Hematopoietic multipotent progenitor cell treated with erythropoietin and hydrocortisone succinate and interleukin-3 and kit ligand, for 8 days (in vitro differentiated cells): ENCODE results near the gene RPL19.
A peak's percentile ranks its signal among the peaks of the same experiment; 100 is the strongest.

Source experiments
- DNase-seq: peaks from one replicate; pipeline ENCODE4 v3.0.0-alpha.2; 2015

Gene RPL19

DNA sequence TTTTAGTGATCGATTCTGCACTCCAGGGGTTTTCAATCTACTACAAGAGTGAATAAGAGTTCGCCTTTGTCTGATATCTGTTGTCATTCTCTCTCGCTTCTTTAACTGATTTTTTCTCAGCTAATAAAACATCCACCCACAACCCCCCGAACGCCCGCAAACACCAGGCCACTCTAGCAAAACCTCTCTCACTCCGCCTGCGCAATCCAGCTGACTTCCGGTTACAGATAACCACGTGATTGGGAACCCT, 338 bp upstream of the RPL19 start:
- DNase-seq = peak; percentile 97

DNA sequence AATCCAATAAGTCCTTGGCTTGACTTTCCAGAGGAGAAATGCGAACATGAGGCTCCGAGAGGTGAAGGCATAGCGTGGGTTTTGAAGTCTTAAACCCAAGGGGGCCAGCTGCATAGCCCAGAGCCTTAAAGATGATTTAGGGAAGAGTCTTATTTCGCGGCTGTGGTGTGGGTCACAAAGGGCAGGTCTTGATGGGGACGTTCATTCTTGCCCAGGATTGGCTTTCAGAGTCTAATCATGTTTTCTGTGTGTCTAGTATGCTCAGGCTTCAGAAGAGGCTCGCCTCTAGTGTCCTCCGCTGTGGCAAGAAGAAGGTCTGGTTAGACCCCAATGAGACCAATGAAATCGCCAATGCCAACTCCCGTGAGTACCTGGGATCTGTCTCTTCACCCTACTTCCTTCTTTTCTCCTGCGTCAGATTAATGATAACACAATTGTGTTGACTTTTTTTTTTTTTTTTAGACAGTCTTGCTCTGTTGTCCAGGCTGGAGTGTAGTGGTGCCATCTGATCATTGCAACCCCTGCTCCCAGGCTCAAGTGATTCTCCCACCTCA, 951 bp downstream of the RPL19 start:
- DNase-seq = peak; percentile 36

DNA sequence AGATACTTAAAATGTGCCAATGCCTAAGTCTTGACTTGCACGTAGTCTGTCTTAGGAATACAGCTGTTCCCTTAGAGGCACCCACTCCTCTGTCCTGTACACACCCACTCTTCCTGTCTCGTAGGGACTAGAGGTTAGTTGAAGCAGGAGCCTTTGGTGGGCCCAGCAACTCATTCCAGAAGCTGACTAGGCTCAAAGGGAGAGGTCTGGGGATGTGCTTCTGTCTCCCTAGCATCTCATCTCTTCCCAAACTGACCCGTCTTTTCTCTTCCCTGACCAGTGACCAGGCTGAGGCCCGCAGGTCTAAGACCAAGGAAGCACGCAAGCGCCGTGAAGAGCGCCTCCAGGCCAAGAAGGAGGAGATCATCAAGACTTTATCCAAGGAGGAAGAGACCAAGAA, 4.2 kb downstream of the RPL19 start:
- no peak for DNase-seq

DNA sequence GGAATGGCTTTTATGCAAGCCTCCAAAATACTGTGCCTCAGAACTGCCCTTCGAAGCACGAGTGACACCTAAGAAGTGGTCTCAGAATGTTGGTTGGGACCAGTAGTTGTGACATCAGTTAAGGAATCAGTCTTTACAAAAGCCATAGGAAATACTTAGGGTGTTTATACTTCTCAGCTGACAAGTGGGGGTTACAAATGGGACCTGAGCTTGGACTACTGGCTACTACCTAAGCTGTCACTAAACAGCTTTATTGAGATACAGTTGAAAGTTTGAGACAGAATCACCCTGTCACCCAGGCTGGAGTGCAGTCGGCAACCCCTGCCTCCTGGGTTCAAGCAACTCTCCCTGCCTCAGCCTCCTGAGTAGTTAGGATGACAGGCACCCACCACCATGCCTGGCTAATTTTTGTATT, 5.0 kb downstream of the RPL19 start:
- DNase-seq = no peak

DNA sequence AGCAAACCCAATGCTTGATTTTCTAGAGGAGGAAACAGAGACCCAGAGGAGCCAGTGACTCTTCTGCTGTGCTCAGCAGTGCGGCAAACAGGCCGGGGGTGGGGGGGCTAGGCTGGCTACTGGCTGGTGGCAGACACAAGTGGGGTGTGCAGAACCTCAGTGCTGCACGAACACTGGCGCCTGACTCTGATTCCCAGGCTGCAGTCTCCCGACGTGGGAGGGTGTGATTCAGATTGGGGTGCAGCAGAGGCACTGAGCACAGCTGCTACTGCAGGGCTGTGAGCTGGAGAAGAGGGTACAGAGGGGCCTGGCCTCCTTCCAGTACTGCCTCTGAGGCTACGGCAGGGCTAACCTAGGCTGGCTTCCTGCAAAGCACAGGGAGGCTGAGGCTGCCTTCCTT, 8.1 kb downstream of the RPL19 start:
- DNase-seq = no peak

DNA sequence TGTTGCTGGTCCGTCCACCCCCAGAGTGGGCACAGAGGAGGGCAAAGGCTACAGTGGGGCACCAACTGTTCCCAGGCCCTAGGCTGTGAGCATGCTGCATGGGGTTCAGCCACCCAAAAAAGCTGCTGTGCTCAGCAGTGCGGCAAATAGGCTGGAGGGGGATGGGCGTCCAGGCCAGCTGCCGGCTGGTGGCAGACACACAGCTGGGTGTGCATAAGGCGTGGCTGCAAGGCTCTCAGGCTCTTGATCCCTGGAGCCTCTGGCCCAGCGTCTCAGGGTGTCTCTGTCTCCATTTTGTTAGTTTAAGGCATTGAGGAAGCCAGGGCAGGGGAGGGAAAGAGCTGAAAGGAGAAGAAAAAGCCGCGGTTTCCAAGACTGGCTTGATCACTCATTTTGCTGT, 8.8 kb downstream of the RPL19 start:
- peak; percentile 25 for DNase-seq

DNA sequence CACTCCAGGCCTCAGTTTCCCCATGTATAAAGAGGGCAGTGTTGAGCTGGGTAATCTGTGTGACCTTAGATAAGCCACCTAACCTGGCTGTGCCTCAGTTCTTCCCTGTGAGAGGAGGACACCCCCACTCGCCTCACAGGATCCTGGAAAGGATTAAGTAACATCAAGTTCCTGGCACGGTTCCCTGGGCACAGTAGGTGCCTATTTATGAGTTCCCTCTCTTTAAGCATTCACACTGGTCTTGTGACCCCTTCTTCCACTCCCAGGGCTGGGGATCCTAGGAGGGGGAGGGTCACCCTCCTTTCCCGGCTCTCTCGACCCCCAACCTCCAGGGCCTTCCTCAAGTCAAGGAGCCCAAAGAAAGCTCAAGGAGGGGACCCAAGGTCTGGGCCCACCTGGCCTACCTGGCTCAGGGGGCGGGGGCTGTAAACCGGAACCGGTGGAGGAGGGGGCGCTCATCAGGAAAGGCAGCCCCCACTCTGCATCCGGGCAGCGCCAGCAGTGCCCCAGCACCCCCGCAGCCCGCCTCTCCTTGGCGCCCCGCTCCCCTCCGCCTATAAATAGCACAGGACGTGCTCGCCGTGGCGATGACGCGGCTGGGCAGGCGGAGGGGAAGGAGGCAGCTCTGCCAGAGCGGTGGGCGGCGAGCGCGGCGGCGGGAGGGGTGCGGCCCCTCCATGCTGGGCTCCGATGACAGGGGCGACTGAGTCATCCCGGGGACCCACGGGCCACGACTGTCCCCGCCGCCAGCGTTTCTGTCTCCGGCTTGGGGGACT, 9.4 kb downstream of the RPL19 start:
- DNase-seq = no peak

DNA sequence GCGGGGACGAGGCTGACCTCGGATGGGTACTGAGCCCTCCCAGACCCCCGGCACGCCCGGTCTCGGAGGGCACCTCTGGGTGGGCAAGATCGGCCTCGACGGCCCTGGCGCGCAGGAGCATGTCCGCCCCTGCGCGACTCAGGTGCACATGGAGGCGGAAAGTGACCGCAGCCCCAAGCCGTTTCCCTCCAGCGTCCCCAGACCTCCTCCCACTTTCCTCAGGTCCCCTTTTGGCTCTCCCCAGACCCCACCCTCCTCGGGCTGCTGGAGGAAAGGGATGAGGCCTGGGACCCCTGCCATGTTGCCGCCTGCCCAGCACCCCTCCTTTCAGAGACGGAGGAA, 10.0 kb downstream of the RPL19 start:
- DNase-seq = no peak

DNA sequence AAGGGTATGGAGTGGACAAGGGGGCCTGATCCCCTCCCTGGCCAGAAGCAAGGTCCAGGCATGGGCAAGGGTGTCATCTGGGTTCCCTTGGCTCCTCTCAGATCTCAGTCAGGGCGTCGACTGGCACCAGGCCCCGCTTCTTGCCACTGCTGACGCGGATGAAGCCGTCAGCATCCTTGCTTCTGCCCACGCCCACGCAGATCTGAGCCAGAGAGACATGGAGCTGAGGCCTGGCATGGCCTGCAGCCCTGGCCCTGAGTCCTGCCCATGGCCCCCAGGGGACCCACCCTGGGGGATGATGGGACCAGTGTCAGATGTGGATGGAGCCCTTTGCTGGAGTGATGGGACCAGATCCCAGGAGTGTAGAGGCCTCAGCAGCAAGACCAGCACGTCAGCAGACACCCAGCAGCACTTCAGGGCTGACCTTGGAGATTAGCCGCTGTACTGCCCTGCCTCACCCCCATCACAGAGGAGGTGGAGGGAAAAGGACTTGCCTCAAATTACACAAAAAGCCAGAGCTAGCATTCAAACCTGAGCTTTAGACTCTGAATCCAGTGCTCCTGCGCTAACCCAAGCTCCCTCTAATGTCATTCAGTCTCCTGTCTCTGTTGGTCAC, 12.2 kb downstream of the RPL19 start:
- no peak for DNase-seq

DNA sequence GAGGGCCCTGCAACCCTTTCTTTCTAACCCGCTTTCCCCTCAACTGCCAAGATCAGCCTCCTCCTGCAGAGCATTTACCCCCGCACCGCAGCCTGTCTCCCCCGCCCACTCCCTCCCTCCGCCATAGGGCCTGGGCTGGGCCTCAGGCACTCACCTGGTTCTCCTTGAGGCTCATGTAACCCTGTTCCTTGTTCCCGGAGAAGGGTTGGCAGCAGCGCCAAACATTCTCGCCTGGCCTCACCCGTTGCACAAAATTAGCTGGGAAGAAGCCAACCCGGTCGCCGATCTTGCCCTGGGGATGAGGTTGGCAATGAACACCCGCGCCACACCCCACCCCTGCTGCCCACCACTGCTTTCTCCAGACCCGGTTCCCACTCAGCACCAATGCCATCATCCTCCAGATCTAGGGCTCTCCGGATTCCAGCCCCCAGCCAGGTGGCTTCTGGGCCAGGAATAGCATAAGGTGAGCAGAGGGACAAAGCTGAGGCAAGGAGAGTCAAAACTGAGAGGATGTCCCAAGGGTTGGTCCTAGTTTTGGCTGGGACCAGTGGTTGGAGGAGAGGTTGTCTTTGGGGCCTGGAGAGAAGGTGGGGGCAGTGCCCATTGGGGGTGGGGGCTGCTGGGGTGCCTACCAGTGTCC, 12.9 kb downstream of the RPL19 start:
- DNase-seq = no peak

DNA sequence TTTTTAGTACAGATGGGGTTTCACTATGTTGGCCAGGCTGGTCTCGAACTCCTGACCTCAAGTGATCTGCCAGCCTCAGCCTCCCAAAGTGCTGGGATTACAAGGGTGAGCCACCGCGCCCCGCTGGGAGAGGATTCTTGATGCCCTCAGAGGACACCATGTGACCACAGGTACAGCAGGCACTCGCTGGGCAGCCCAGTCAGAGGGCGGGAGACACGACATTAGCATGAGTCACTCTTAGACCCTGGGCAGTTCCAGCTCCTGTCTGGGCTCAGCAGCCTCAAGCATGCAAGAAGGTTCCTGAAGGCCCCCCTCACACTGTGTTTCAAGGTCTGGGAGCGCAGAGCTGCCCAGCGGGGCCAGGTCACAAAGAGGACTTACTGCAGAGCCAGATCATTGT, 13.8 kb downstream of the RPL19 start:
- DNase-seq = no peak

DNA sequence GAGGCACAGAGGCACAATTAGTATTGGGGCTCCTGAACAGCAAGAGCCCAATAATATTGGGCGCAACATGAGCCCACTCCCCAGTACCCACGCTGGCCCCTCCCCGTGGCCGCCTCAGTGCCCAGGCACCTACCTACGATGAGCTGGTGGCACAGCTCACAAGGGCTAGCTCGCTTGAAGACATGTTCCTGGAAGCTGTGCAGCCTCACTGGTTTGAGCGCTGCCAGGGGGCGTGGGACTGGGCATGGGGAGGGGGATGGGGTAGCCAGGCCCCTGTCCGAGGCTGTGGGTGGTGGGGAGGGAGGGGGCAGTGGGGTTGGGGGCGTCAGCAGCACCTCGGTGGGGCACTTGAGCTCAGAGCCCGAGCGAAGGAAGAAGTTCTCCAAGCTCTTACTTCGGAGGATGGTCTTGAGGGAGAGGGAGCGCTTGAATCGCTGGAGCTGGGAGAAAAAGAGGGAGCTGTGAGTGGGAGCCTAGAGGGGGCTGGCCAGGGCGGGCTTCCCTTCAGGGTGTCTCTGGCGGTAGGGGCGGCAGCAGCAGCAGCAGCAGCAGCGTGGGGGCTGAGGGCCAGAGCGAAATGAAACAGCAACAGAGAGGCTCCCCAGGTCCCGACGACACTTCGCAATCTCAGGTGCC, 17.8 kb downstream of the RPL19 start:
- DNase-seq = no peak

DNA sequence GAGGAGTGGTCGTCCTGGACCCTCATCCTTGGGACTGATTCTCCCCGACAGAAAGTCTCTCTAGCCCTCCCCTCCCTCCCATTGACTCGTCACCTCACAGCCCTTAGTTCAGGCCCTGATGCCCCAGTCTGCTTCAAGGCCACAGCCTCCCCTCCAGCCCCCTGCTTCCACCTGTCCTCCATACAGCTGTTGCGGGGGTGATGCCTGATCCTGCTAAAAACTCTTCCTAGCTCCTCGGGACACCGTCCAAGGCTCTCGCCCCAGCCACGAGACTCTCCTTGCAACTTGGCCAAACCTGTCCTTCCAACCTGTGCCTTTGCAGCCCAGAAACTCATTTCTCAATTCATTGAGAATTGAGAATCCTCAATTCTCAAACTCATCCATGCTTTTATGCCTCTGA, 18.8 kb downstream of the RPL19 start:
- no peak for DNase-seq

DNA sequence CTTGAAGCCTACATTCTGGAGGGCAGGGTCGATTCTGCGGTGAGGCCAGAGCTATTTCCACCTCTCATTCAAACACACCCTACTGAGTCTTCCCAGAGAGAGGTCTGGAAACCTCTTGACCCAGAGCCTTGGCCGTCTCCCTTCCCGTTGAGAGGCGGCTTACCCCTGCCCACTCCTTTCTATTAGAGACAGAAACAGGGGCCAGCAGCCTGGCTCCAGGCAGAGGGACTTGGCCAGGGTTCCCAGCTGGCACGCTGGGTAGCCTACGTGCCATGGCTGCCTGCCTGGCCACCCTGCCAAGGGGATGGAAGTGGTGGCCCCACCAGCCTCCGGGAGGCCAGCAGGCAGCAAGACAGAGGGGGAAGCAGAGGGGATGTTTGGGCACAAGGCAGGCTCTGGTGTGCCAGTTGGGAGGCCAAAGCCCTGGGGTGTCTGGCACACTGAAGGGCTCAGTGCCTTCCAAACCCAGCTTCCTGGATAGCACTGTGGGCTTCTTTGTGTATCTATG, 19.6 kb downstream of the RPL19 start:
- no peak for DNase-seq

DNA sequence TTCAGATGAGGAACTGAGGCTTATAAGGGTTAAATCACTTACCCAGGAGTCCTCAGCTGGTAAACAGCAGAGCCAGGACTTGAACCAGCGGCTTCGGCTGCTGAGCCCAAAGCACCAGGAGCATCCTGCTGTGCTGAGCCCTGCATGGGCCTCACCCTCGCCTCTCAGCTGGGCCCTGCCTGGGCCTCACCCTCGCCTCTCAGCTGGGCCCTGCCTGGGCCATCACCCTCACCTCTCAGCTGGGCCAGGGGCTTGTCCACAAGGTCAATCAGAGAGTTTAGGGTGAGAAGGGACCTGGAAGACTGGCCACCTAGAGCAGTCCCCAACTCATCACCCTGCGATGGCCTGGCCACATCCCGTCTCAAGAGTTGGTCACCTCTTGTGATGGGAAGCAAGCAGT, 21.5 kb downstream of the RPL19 start:
- no peak for DNase-seq

DNA sequence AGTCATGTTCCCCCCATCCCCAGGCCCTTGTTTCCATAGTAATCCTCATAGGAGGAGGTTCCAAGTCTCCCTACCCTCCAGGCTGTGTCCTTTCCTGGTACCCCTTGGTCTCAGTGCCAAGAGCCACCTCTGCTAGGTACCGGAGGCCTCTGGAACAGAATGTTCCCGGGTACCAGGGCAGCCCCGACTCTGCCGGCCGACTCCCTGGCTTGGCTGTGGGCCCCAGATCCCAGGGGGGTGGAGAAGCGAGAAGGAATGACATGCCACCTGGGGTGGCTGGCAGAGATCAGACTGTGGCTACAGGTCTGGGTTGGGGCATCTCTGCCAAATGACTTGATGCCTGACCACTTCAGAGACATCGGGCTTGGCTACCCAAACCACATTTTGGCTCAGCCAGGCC, 22.1 kb downstream of the RPL19 start:
- no peak for DNase-seq

DNA sequence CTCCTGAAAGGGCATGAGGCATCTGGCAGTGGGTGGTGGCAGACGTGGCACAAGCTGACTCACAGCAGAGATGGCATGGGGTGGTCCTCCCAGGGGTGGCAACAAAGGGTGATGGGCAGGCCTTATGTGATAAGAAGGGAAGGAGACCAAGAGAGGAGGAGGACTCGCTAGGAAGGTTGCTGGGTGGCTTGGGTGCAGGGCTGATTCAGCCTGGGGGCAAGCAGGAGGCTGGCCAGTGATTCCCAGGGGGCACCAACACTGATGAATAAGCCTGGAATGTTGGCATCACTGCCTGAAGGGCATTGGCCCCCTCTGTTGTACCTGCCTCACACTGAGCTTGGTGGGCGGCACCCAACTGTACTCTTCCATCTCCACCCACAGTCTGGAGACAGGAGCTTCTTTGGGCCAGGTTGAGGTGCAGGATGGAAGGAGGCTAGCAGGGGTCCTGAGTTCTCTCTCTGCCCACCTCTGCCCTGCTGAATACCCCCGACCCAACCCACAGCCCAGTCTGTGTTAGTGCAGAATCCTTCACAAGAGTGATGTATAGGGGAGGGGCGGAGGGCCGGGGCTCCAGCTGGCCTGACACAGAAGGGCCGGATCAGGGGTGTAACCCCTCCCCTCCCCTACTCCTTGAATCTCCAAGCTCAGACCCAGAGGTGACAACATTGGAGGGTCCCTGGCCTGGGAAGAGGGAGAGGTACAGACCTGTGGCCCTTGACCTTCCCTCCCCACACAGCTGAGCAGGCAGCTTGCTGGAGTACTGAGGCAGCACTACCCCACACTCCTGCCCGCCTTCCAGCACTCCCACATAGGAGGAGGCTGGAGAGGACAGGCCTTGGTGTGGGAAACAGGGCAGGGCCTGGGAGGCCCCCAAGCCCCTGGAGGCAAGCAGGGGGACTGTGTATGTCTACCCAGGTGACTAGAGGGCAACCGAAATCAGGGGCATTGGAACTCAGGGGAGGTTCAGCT, 23.1 kb downstream of the RPL19 start:
- no peak for DNase-seq

DNA sequence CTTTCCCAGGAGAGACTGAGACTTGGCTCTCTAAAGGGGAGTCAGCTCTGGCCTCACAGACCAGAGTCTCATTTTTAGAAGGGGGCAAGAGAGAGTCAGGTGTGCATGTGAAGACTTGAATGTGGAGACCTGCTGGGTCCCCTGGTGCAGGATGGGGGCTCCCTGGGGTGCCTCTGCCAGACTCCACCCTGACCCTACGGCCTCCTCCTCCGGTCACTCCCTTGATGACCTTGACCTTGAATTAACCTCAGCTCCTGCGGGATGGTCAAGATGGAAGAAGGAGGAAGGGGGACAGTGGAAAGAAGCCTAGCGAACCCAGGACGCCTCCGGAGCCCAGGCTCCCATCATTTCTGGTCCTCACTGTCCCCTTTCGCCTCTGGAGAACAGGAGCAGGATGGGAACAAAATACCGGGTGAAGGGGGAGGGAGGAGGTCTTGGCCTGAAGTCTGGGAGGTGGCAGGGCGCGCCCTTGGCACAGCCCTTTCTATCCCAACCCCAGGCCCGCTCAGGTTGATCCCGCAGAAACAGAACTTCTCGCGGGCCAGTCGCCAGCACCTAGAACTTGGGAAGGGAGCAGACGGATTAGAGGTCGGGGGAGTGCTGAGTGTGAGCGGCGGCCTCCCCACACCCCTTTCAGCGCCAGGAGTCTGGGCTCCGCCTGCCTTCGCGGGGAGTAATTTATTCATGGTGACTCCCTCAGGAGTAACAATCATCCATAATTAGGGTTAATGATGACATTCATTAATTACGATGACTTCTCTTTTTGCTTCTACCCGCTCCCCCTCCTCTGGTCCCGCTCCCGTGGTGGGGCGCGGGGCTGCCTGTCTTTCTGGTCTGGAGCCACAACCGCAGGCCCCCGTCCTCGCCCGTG, 24.1 kb downstream of the RPL19 start:
- no peak for DNase-seq

DNA sequence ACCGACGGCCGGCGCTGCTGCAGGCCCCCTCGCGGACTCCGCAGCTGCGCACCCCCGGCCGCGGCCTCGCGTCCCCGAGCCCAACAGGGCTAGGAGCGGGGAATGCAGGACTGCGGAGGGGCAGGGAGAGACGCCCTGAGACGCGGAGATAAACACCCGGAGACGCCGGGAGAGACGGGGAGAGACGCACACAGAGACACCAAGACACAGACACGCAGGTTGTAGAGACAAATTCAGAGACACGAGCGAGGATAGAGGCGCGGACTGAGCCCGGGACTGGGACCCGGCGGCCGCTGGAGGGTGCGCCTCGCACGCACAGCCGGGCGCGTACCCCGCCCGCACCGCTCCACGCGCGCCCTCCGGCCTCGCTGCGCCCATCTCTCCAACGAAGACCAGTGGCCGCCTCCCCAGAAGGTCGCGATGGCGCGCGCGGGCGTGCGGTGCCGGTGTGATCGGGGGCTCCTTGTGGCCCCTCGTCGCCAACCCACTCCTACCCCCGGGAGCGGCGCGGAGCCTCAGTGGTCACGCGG, 24.8 kb downstream of the RPL19 start:
- DNase-seq = no peak

DNA sequence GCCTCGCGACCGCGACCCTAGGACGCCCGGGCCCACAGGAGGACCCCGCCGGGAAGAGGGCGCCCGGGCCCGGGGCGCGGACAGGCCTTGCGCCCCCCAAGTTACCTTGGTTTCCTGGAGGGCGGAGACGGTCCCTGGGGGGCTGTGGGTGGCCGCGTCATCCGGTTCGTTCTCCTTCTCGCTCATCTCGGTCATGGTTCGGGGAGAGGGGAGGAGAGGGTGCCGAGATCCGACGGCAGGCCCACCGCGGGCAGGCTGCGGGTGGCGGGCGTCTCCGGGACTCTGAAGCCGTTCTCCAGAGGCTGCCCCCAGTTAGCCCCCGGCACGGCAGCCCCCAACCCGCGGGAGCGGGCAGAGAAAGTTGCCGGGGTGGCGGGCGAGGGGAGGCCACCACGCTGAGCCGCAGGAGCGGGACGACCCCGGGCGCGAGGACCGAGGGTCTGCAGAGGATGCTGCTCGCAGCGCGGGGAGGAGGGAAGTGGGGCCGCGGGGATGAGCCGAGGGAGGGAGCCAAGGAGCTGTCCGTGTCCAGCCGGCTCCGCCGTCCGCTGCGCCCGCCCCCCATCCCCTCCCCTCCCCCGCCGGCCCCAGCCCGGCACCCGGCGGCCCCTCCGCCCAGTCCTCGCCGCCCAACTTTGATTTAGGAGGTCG, 25.4 kb downstream of the RPL19 start, which contains the start of gene STAC2:
STAC2 (minus strand) TSS at position 638 of the 651 bp plus-strand sequence; CDS start at position 195, 443 bp downstream.
- no peak for DNase-seq
